ENCODE results near the gene NUB1.
A peak's percentile ranks its signal among the peaks of the same experiment; 100 is the strongest.

NUB1 gene

GRCh38 chr7:151314401-151314800 is 27.2 kb upstream of the NUB1 start:
- no peak for DNase-seq (ENCODE audit: low spot score)

DNA sequence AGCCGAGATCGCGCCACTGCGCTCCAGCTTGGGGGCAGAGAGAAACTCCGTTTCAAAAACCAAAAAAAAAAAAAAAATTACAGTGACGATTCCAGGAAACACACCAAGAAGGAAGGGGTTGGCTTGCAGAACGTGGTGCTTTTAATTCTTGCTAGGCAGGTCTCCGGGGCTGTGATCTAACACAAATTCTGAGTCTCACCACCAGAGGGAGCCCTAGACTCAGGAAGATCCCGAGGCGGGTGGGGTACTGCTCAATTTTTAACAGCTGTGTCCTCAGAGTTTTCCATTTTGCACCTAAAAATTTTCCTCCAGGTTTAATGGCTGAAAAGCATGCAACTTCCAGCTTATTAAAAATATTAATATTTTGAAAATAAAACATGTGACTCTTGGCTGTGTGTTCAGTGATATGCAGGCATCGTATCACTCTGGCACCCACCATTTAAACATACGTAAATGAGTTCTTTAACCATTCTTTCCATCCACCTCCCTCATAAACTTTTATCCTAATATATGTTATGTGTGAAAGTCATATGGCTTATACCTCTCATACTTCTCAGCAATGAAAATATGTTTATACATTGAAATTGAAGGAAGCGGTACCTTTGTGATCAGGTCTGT is 26.5 kb upstream of the NUB1 start:
- peak; percentile 77 for DNase-seq (ENCODE audit: low spot score)

DNA sequence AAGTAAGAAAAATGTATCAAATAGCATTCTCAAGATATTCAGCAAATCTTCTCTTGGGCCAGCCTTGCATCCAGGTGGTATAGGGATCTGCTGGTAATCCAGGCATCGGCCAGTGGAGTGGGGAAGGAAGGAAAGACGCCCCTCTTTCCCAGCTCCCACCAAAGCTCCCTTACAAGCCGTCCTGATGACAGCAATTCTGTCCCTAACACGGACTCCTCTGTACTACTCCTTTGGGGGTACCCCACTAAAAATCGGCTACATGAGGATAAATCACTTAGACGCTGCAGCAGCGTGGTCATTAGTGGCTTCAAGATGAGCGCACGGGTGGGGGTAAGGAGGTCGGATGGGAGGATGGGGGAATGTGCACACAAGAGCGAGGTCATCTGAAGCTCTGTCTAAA is 24.7 kb upstream of the NUB1 start:
- DNase-seq (ENCODE audit: low spot score), result no peak

DNA sequence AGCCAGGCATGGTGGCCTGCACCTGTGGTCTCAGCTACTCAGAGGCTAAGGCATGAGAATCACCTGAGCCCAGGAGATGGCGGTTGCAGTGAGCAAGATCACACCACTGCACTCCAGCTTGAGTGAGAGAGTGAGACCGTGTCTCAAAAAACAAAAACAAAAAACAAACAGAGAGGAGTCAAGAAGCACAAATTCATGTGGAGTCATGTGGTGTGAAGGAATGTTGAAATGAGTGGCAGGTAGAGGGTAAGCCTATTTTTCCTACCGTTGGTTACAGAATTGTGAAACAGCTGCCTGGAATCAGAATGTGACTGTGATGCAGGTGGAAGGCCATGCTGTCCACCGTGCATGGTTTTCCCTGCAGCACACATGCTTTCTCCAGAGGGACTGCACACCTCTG is 23.7 kb upstream of the NUB1 start:
- DNase-seq (ENCODE audit: low spot score), result no peak

DNA sequence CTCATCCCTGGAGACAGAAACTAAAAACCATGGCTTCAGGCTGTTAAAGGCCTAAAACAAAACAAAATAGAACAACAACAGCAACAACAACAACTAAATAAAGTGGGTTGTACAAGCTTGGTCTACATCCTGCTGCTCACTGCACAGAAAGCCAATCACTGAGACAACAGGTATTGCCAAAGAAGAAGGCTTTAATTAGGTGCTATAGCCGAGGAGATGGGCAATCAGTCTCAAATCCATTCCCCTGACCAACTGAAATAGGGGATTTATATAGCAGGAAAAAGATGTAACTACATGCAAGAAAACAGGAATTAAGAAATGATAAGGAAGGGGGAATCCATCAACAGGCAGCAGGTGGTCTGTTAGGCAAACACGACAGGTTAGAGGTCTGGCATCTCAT is 22.4 kb upstream of the NUB1 start:
- DNase-seq (ENCODE audit: low spot score), result no peak

GRCh38 chr7:151320263-151320845 is 21.3 kb upstream of the NUB1 start:
- no peak for DNase-seq (ENCODE audit: low spot score)

GRCh38 chr7:151321341-151321740 is 20.3 kb upstream of the NUB1 start:
- no peak for DNase-seq (ENCODE audit: low spot score)

DNA sequence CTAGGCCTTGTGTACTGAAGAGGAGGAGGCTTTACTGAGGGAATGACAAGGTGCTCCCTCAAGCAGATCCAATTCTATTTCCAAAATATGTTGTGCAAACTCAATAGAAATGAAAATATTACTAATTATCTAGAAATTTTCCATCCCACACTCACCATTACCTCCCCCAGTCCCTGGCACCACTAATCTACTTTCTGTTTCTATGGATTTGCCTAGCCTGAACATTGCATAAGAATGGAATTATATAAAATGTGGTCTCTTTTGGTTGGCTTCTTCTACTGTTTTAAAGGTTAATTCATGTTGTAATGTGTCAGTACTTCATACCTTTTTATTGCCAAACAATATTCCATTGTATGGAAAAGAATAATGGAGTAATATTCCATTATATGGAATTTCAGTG is 18.7 kb upstream of the NUB1 start:
- no peak for DNase-seq (ENCODE audit: low spot score)

DNA sequence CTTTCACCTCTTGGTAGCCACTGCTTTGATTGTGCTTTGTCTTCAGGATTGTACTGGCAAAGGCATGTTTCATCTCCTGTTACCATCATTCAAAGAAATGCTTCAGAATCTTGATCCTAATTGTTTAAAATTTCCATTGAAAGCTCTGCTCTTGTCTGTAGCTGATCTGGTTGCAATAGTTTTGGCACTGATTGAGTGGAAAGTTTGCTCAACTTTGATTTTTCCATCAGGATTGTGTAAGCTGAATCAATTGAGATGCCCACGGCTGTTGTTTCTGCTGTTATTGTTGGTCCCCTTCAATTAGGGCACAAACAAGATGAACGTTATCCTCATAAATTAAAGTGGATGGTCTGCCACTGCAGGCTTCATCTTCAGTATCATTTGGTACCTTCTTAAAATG is 14.6 kb upstream of the NUB1 start:
- no peak for DNase-seq (ENCODE audit: low spot score)

DNA sequence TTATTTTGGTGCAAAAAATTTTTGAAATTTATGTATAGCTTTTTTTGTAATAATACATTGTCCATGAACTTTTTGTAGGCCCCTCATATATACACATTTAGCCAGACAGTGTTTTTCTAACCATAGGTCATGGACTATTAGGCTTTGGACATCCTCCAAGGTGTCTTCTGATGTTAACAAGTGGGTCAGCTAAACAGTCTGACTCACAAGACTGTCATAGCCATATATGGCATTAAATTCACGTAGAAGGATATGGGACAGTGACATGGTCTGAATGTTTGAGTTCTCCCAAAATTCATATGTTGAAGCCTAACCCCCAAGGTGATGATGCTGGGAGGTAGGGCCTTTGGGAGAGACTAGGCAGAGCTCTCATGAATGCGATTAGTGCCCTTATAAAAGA is 14.0 kb upstream of the NUB1 start:
- DNase-seq (ENCODE audit: low spot score), result no peak

DNA sequence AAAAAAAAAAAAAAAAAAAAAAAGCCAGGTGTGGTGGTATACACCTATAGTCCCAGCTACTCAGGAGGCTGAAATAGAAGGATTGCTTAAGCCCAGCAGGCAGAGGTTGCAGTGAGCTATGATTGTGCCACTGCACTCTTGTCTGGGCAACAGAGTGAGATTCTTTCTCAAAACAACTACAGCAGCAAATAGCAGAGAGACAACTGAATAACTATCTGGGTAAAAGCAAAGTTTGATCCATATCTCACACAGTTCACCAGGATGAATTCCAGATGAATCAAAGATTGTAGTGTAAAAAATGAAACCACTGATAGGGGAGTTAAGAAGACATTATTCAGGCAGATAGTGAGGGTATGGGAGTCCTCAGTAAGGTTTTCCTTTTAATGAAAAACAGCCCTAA is 11.4 kb upstream of the NUB1 start:
- no peak for DNase-seq (ENCODE audit: low spot score)

DNA sequence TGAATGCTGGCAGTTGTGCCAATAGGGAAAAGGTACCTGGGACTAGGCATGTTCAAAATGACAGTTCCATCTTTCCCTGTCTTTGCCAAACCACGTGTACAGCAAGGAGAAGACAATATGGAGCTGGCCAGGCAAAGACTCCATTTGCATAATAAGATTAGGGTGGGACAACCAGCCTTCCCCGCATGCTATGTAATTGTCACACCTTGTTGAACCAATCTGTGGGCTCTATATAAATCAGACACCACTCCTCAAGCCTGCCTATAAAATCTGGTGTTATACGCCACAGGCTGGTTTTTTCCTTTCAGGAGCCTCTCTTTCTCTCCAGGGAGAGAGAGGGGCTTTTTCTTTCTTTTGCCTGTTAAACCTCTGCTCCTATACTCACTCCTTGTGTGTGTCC is 11.0 kb upstream of the NUB1 start:
- DNase-seq (ENCODE audit: low spot score), result no peak

DNA sequence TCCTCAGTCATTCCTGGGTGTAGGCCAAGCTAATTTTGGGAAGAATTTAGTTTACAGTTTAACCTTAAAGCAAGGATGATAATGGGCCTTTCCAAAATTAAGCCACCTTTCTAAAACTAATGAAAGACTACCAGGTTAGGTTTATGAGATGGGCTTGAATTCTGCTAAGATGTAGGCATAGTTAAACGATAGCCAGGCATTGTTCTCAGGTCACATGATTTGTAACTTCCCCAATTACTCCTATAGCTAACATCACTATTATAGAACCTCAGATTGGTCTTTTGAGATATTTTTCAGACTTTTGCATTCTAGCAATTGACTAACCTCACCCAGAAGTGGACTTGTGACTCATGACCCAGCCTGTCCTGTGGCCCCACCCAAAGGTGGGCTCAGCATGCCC is 7.0 kb upstream of the NUB1 start:
- DNase-seq (ENCODE audit: low spot score), result no peak

- no peak for DNase-seq (ENCODE audit: low spot score)
Observed at GRCh38 chr7:151336027-151336708, 5.4 kb upstream of the NUB1 start.

- no peak for DNase-seq (ENCODE audit: low spot score)
Observed at GRCh38 chr7:151337346-151337745, 4.3 kb upstream of the NUB1 start.

DNA sequence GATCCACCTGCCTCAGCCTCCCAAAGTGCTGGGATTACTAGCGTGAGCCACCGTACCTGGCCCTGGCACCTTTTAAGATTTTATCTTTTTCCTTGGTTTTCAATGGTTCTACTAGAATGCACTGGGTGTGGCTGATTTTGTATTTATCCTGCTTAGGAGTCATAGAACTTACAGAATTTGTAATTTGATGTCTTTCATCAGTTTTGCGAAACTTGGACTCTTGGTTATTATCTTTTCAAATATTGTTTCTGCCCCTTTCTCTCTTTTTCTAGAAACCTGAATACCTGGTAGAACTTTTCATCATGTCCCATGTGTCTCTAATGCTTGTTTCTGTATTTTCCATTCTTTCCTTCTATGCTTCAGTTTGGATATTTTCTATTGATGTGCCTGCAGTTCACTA is 2.8 kb upstream of the NUB1 start:
- no peak for DNase-seq (ENCODE audit: low spot score)

- DNase-seq (ENCODE audit: low spot score), result no peak
Observed at GRCh38 chr7:151339651-151340382, 1.8 kb upstream of the NUB1 start.

- peak; percentile 24 for DNase-seq (ENCODE audit: low spot score)
Observed at GRCh38 chr7:151340794-151341356, 737 bp upstream of the NUB1 start.

GRCh38 chr7:151342102-151342646 is 562 bp downstream of the NUB1 start:
- no peak for DNase-seq (ENCODE audit: low spot score)

DNA sequence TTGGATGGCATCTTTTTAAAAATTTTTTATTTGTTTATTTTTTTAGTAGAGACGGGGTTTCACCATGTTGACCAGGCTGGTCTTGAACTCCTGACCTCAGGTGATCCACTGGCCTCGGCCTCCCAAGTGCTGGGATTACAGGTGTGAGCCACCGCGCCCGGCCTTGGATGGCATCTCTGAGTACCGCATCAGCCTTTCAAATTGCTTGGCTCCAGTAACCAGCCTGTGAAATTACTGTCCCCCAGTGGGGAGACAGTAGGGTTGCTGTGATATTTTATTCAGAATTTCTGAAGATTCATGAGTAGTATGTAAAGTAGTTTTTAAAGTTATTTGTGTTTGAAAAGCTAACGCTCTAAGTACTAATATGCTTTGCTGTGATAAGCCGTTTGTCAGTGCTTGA is 1.2 kb downstream of the NUB1 start:
- no peak for DNase-seq (ENCODE audit: low spot score)

- DNase-seq (ENCODE audit: low spot score), result no peak
Observed at GRCh38 chr7:151343516-151343915, 1.9 kb downstream of the NUB1 start.

All from AG08396 (cell line).